Measurements from ENCODE around the gene FTH1.

DNA sequence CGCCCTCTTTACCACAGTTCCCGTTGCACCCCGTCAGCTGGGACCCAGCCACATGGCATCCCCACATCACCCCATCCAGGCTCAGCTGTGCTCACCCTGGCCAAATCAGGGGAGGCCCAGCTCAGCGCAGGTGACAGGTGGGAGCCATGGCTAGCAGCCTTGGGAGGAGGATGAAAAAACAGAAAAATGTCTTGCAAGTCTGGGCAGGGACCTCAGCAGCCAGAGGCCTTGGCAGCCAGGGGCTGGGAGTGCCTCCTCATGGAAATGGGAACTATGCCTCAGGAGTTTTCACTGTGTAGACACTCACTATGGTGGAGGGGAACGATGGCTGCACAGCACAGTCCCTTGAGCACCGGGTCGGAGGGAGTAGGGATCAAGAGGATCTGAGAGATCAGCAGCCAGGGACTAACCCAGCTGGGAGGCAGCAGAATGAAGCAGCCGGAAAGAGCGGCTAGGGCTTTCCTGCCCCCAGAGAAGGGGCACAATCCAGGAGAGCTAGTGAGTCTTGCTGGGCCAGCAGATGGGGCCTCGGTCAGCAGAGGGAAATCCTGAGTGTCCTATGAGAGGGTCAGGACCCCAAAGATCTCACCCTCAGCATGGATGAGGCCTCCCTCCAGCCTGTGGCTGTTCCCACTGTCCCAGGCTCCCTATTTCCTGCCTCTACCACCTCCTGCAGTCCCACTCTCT is 6.2 kb upstream of the FTH1 start:
- TF ChIP-seq, protein P1, sequence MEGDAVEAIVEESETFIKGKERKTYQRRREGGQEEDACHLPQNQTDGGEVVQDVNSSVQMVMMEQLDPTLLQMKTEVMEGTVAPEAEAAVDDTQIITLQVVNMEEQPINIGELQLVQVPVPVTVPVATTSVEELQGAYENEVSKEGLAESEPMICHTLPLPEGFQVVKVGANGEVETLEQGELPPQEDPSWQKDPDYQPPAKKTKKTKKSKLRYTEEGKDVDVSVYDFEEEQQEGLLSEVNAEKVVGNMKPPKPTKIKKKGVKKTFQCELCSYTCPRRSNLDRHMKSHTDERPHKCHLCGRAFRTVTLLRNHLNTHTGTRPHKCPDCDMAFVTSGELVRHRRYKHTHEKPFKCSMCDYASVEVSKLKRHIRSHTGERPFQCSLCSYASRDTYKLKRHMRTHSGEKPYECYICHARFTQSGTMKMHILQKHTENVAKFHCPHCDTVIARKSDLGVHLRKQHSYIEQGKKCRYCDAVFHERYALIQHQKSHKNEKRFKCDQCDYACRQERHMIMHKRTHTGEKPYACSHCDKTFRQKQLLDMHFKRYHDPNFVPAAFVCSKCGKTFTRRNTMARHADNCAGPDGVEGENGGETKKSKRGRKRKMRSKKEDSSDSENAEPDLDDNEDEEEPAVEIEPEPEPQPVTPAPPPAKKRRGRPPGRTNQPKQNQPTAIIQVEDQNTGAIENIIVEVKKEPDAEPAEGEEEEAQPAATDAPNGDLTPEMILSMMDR (IDR thresholded peaks at IDR 0.05; ENCODE audit: low read length): no peak
- TF ChIP-seq EZH2 (IDR thresholded peaks at IDR 0.05; ENCODE audit: borderline replicate concordance, low read length): no peak
